SH-SY5Y (cell line): ENCODE measurements around the gene MXD4.

ENCODE experiments used
- GATA2 ChIP-seq: IDR thresholded peaks from 2 replicates; pipeline ENCODE4 v1.6.1; 2011; ENCODE audit warnings: mild to moderate bottlenecking, low read depth, low read length
- GATA3 ChIP-seq: IDR thresholded peaks from 2 replicates; pipeline ENCODE4 v1.6.1; 2011; ENCODE audit warnings: low read depth, mild to moderate bottlenecking, low read length, moderate library complexity

The MXD4 gene

GRCh38 chr4:2248044-2248780 is 13.7 kb downstream of the MXD4 start:
- TF ChIP-seq GATA3 (no peak), GATA2 (no peak)

- TF ChIP-seq GATA2 (no peak), GATA3 (no peak)
Observed at GRCh38 chr4:2247128-2248043, 14.5 kb downstream of the MXD4 start.

DNA sequence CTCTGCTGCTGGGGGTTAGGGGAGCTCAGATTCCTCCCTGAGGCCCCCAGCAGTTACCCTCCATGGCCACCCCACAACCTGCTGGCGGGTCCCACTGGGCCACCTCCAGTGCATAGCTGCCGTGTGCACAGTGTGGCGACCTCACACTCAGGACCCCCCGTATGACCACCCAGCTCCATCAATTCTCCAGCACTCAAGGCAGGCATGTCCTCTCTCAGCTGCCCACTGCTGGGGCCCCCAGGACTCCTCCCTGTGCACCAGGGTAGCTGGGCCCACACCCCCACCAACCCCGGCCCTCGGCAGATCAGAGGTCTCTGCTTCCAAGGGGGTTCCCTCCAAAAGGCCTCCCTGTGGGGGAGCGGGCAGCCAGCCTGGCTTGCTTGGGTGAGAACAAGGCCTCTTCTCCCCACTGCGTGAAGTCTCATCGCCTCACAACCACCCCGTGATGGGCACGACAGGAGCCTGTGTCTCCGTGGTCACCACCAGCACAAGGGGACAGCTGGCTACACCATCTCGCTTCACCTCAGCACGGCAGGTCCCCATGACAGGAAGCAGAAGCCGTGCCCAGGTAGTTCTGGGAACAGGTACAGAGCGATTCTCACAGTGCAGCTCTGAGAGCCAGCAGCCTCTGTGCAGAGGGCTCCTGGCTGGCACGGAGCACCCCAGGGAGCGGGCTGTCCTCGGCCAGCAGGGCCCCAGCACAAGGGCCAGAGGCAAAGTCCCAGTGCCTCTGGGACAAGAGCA is 15.4 kb downstream of the MXD4 start:
- TF ChIP-seq GATA2 = no peak
- TF ChIP-seq GATA3 = no peak

GRCh38 chr4:2245787-2246275 is 16.1 kb downstream of the MXD4 start:
- no peak for TF ChIP-seq GATA2
- TF ChIP-seq GATA3 = no peak

DNA sequence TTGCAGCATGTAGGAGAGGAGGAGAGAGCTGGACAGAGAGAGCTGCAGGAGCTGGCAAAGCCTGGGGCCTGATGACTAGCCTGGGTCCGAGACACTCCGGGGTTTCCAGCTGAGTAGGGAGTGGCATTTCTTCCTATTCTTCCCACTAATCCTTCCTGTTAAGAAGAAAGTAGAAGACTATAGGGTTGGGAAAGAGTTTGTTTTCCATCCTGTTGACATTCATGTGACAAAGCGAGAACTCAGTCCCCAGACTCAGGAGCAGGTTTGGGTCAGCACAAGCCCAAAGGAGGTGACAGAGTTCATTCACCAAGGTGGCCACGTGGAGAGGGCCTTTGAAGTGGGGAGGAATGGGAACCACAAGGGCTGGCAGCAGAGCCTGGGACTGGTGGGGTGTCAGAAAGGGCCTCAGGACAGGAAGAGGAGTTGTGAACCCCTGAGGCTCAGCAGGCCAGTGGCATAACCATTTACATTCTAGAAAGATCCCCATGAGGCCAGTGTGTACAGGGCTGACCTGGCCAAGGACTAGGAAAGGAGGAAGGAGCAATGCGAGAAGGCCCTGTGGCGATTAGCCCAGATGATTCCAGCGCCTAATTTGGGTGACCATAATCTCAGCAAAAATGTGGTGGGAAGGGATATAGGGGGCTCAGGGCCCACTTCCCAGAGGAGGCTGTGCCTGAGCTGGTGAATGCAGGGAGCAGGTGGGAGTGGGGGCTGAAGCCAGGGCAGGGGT is 16.7 kb downstream of the MXD4 start:
- TF ChIP-seq GATA3 (no peak), GATA2 (no peak)

DNA sequence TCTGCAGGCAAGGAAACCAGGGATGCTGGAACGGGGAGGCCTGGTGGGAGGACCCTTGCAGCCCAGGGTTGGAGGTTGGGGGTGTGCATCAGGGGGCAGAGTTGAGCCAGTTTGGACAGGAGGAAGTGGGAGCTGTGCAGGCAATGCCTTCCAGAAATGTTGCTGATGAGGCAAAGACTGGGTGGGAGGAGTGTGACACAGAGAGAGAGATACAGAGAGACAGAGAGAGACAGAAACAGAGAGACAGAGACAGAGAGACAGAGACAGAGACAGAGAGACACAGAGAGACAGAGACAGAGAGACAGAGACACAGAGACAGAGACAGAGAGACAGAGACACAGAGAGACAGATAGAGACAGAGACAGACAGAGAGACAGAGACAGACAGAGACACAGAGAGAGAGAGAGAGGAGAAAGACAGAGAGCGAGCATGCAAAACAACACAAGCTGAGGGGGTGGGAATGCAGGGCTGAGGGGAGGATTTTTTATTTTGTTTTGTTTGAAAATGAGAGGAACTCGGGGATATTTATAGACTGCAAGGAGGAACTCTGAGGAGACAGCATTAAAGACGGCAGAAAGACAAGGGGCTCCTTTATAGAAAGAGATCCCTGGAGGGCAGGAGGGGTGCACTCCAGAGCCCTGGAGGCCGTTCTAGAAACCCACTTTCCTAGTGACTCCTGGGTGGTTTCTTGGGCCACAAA is 18.1 kb downstream of the MXD4 start:
- TF ChIP-seq GATA3 = no peak
- no peak for TF ChIP-seq GATA2

- no peak for TF ChIP-seq GATA3
- no peak for TF ChIP-seq GATA2
Observed at GRCh38 chr4:2241410-2242353, 20.2 kb downstream of the MXD4 start, which contains the start of the genes HAUS3 and POLN. TSS of gene HAUS3 (minus strand) at chr4:2242121. CDS start at chr4:2240946, 1,175 bp downstream. TSS of gene POLN (minus strand) at chr4:2242121. CDS start at chr4:2229231, 12,890 bp downstream.

GRCh38 chr4:2241003-2241402 is 20.9 kb downstream of the MXD4 start:
- TF ChIP-seq GATA2 (no peak), GATA3 (no peak)

DNA sequence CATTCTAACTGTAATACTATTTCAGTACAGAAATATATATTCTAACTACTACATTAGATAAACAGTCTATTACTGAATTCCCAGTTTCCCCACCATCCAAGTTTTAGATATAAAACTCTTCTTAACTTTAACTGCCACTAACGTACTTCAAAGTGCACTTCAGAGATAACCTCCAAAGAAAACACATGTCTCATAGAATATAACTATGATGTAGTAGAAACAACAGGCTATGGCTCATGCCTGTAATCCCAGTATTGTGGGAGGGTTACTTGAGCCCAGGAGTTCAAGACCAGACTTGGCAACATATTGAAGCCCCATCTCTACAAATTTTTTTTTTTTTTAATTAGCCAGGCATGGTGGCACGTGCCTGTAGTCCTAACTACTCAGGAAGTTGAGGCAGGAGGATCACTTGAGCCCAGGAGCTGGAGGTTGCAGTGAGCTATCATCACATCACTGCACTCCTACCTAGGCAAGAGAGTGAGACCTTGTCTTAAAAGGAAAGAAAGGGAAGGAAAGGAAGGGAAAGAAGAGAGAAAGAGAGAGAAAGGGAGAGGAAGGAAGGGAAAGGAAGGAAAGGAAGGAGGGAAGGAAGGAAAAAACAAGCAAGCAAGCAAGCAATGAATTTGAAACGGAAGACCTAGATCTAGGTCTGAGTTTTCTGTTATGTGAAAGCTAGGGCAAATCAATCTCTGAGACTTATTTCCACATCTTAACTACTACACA is 24.8 kb downstream of the MXD4 start:
- TF ChIP-seq GATA2 = no peak
- no peak for TF ChIP-seq GATA3

DNA sequence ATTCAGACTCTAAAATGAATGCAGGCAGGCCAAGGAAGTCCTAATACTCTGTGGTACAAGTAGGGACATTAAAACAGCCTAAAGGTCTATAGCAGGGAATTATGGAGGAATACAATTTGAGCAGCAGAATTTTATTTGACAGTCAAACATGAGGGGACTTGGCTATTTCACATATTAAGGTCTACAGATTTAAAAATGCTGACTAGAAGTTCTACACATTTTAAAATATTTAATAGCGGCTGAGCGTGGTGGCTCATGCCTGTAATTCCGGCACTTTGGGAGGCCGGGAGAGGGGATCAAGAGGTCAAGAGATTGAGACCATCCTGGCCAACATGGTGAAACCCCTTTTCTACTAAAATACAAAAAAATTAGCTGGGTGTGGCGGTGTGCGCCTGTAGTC is 30.8 kb downstream of the MXD4 start:
- TF ChIP-seq GATA3 (no peak), GATA2 (no peak)

GRCh38 chr4:2226261-2226660 is 35.6 kb downstream of the MXD4 start:
- TF ChIP-seq GATA3 (no peak), GATA2 (no peak)
